Panc1 (cell line): ENCODE data around the gene TMEM39B.

Experiments used
- POLR2AphosphoS5 ChIP-seq: IDR thresholded peaks from 2 replicates; pipeline ENCODE4 v1.6.1; 2012; ENCODE audit warnings: mild to moderate bottlenecking, low read depth, low read length, moderate library complexity
- TF ChIP-seq, protein P1 (sequence below): fragments of 450-650 bp; IDR thresholded peaks from 2 replicates; pipeline ENCODE4 v1.5.1; 2017; ENCODE audit warnings: mild to moderate bottlenecking
- TF ChIP-seq, protein P2 (sequence below), 2 experiments: IDR thresholded peaks; 2 replicates each; pipeline ENCODE4 v1.6.1; 2011 to 2012; ENCODE audit warnings: low read depth in 2 of 2, control low read depth in 1 of 2, low read length in 1 of 2, mild to moderate bottlenecking in 1 of 2, moderate library complexity in 1 of 2; ENCODE audit not compliant: insufficient read depth in 1 of 2

DNA sequence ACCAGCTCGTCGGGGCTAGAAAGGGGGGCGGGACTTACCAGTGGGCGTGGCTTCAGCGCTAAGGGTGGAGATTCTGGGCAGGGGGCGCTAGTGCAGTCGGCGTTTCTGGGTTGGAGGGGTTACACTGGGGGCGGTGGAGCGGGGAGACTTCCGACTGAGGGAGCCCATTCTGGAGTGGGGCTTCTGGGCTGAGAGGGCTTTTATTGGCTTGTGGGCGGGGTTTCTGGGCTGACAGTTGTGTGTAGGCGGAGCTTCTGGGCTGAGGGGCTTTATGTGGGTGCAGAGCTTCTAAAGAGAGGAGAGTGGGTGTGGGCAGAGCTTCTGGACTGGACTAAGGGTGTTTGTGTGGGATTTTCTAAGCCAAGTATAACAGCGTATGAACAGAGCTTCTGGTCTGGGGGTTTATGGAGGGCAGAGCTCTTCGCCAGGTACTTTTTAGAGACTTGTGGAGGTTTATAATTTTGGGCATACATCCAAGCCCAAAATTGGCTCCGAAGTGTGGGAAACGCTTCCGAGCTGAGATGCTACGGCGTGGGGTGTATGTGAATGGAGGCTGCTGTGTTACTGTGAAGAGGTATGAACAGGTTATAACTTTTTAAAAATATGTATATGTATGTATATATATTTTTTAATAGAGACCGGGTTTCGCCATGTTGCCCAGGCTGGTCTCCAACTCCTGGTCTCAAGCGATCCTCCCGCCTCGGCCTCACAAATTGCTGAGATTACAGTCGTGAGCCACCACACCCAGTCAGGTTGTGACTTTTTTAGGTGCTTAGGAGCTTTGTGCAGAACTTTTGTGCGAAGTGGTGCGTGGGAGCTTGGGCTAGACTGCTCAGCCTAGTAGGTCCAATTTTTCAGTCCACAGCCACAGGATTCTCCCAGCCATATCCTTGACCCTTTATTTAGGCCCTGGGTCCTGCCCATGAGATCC lies 825 bp downstream of the TMEM39B start:
- TF ChIP-seq, protein P1, sequence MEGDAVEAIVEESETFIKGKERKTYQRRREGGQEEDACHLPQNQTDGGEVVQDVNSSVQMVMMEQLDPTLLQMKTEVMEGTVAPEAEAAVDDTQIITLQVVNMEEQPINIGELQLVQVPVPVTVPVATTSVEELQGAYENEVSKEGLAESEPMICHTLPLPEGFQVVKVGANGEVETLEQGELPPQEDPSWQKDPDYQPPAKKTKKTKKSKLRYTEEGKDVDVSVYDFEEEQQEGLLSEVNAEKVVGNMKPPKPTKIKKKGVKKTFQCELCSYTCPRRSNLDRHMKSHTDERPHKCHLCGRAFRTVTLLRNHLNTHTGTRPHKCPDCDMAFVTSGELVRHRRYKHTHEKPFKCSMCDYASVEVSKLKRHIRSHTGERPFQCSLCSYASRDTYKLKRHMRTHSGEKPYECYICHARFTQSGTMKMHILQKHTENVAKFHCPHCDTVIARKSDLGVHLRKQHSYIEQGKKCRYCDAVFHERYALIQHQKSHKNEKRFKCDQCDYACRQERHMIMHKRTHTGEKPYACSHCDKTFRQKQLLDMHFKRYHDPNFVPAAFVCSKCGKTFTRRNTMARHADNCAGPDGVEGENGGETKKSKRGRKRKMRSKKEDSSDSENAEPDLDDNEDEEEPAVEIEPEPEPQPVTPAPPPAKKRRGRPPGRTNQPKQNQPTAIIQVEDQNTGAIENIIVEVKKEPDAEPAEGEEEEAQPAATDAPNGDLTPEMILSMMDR: no peak
- TF ChIP-seq, protein P2, sequence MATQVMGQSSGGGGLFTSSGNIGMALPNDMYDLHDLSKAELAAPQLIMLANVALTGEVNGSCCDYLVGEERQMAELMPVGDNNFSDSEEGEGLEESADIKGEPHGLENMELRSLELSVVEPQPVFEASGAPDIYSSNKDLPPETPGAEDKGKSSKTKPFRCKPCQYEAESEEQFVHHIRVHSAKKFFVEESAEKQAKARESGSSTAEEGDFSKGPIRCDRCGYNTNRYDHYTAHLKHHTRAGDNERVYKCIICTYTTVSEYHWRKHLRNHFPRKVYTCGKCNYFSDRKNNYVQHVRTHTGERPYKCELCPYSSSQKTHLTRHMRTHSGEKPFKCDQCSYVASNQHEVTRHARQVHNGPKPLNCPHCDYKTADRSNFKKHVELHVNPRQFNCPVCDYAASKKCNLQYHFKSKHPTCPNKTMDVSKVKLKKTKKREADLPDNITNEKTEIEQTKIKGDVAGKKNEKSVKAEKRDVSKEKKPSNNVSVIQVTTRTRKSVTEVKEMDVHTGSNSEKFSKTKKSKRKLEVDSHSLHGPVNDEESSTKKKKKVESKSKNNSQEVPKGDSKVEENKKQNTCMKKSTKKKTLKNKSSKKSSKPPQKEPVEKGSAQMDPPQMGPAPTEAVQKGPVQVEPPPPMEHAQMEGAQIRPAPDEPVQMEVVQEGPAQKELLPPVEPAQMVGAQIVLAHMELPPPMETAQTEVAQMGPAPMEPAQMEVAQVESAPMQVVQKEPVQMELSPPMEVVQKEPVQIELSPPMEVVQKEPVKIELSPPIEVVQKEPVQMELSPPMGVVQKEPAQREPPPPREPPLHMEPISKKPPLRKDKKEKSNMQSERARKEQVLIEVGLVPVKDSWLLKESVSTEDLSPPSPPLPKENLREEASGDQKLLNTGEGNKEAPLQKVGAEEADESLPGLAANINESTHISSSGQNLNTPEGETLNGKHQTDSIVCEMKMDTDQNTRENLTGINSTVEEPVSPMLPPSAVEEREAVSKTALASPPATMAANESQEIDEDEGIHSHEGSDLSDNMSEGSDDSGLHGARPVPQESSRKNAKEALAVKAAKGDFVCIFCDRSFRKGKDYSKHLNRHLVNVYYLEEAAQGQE (IDR thresholded peaks at IDR 0.05; ENCODE audit: insufficient read depth in 1 of 2, low read depth in 2 of 2, low read length in 1 of 2): no peak
- no peak for TF ChIP-seq POLR2AphosphoS5
